ENCODE measurements around the gene CA10. TPM values are rescaled to one million over a fixed set of nuclear protein-coding genes. Genes with fewer than 3 reads are reported as not detected.

CA10 gene
- total RNA-seq, 1 experiment from 2014 or later: not detected

- intact Hi-C loops (cut with micrococcal nuclease; ENCODE audit: unreplicated experiment): no loop called here
- Histone ChIP-seq H3K4me1 (ENCODE audit: insufficient read depth, low read length, poor library complexity, severe bottlenecking) (no peaks in the 10 kb centered on the region), H3K27me3 (replicated peaks; ENCODE audit: insufficient read depth, low read depth, low read length, poor library complexity) (no peaks in the 10 kb centered on the region), H3K36me3 (ENCODE audit: insufficient read depth, low read length, poor library complexity, severe bottlenecking) (no peaks in the 10 kb centered on the region), H3K4me3 (ENCODE audit: low read depth, low read length, poor library complexity, severe bottlenecking) (no peak overlapping the region), H3K27ac (ENCODE audit: low read depth, low read length, poor library complexity, severe bottlenecking) (no peak overlapping the region), H3K9me3 (ENCODE audit: low read depth, low read length, poor library complexity, severe bottlenecking) (no peaks in the 10 kb centered on the region)
- TF ChIP-seq EZH2 (IDR thresholded peaks at IDR 0.05; ENCODE audit: borderline replicate concordance, low read depth, low read length, poor library complexity, severe bottlenecking) (no peak), CTCF (conservative IDR thresholded peaks at IDR 0.05; ENCODE audit: low read depth, low read length) (no peak)
- no TSS peak for BruUV-seq (replicated peaks)
- ChIA-PET POLR2A (ENCODE audit: low non-redundant PET) (no interaction called here), CTCF (no interaction called here)
- no peak for DNase-seq (ENCODE audit: low spot score)
Observed at GRCh38 chr17:51608251-51608933, 550.1 kb downstream of the CA10 start.

GRCh38 chr17:51607512-51607911 is 551.0 kb downstream of the CA10 start:
- BruUV-seq (replicated peaks): no TSS peak
- H3K9me3 ChIP-seq (ENCODE audit: low read depth, low read length, poor library complexity, severe bottlenecking): no peaks in the 10 kb centered on the region
- TF ChIP-seq CTCF (conservative IDR thresholded peaks at IDR 0.05; ENCODE audit: low read depth, low read length): no peak
- TF ChIP-seq EZH2 (IDR thresholded peaks at IDR 0.05; ENCODE audit: borderline replicate concordance, low read depth, low read length, poor library complexity, severe bottlenecking): no peak
- intact Hi-C loops (cut with micrococcal nuclease; ENCODE audit: unreplicated experiment): no loop called here
- H3K27ac ChIP-seq (ENCODE audit: low read depth, low read length, poor library complexity, severe bottlenecking): no peak overlapping the region
- CTCF ChIA-PET: no interaction called here
- H3K4me1 ChIP-seq (ENCODE audit: insufficient read depth, low read length, poor library complexity, severe bottlenecking): no peaks in the 10 kb centered on the region
- peaks cover 3% of the 10 kb centered on the region for H3K27me3 ChIP-seq (replicated peaks; ENCODE audit: insufficient read depth, low read depth, low read length, poor library complexity)
- H3K4me3 ChIP-seq (ENCODE audit: low read depth, low read length, poor library complexity, severe bottlenecking): no peak overlapping the region
- DNase-seq (ENCODE audit: low spot score): no peak
- no peaks in the 10 kb centered on the region for H3K36me3 ChIP-seq (ENCODE audit: insufficient read depth, low read length, poor library complexity, severe bottlenecking)
- POLR2A ChIA-PET (ENCODE audit: low non-redundant PET): no interaction called here

GRCh38 chr17:51604299-51605020 is 554.1 kb downstream of the CA10 start:
- H3K4me1 ChIP-seq (ENCODE audit: insufficient read depth, low read length, poor library complexity, severe bottlenecking): no peaks in the 10 kb centered on the region
- H3K9me3 ChIP-seq (ENCODE audit: low read depth, low read length, poor library complexity, severe bottlenecking): no peaks in the 10 kb centered on the region
- no peak for DNase-seq (ENCODE audit: low spot score)
- TF ChIP-seq EZH2 (IDR thresholded peaks at IDR 0.05; ENCODE audit: borderline replicate concordance, low read depth, low read length, poor library complexity, severe bottlenecking) (no peak), CTCF (conservative IDR thresholded peaks at IDR 0.05; ENCODE audit: low read depth, low read length) (no peak)
- H3K27me3 ChIP-seq (replicated peaks; ENCODE audit: insufficient read depth, low read depth, low read length, poor library complexity): peaks cover 18% of the 10 kb centered on the region
- no peak overlapping the region for H3K4me3 ChIP-seq (ENCODE audit: low read depth, low read length, poor library complexity, severe bottlenecking)
- no peaks in the 10 kb centered on the region for H3K36me3 ChIP-seq (ENCODE audit: insufficient read depth, low read length, poor library complexity, severe bottlenecking)
- intact Hi-C loops (cut with micrococcal nuclease; ENCODE audit: unreplicated experiment): no loop called here
- POLR2A ChIA-PET (ENCODE audit: low non-redundant PET): no interaction called here
- CTCF ChIA-PET: no interaction called here
- no peak overlapping the region for H3K27ac ChIP-seq (ENCODE audit: low read depth, low read length, poor library complexity, severe bottlenecking)
- BruUV-seq (replicated peaks): no TSS peak

Data from A673 (cell line).